IMR-90 (cell line): Measurements from ENCODE around the gene DBN1. TPM values are rescaled to one million over a fixed set of nuclear protein-coding genes. Genes with fewer than 3 reads are reported as not detected.
A peak's percentile ranks its signal among the peaks of the same experiment; 100 is the strongest.

Experiments
- ATAC-seq: fragments of 200-7000 bp; cut with Tn5 transposase; 2 replicates; pipeline ENCODE4 v1.9.1; 2020; ENCODE audit warnings: low read depth, mild to moderate bottlenecking, moderate library complexity
- BruUV-seq: library from RNA; stranded (reverse); fragments of 400-500 nt; replicated peaks from 2 replicates; lab custom pipeline; 2021; lab: Mats Ljungman, UMichigan
- CTCF ChIA-PET: fragments of 300-600 bp; formaldehyde crosslinking; extraction: SDS; loops from one replicate; lab custom pipeline; 2021; ENCODE audit warnings: antibody characterized with exemption; lab: Yijun Ruan, JAX
- POLR2A ChIA-PET: fragments of 300-600 bp; sonication (Branson Sonifier 250); formaldehyde crosslinking; loops from one replicate; lab custom pipeline; 2022; ENCODE audit warnings: antibody characterized with exemption; ENCODE audit not compliant: unreplicated experiment; lab: Charles Lee
- DNase-seq: peaks from one replicate; pipeline ENCODE4 v3.0.0; 2013
- H2AFZ ChIP-seq: replicated peaks from 2 replicates; pipeline ENCODE3; 2013; ENCODE audit warnings: low read length, mild to moderate bottlenecking; ENCODE audit not compliant: poor library complexity
- H2AK5ac ChIP-seq: 2 replicates; pipeline ENCODE4 v1.6.1; 2013; ENCODE audit warnings: low read depth, low read length, inconsistent platforms
- H2AK9ac ChIP-seq: replicated peaks from 2 replicates; pipeline ENCODE3; 2013; ENCODE audit warnings: mild to moderate bottlenecking, low read depth, low read length, moderate library complexity; ENCODE audit not compliant: poor library complexity
- H2BK120ac ChIP-seq: 2 replicates; pipeline ENCODE4 v1.6.1; 2013; ENCODE audit warnings: low read depth, low read length, inconsistent platforms
- H2BK15ac ChIP-seq: 3 replicates; pipeline ENCODE4 v1.6.1; 2013; ENCODE audit warnings: low read depth, low read length, inconsistent platforms
- H2BK20ac ChIP-seq: 2 replicates; pipeline ENCODE4 v1.6.1; 2013; ENCODE audit warnings: low read depth, mild to moderate bottlenecking, inconsistent platforms, low read length, moderate library complexity
- H2BK5ac ChIP-seq: 2 replicates; pipeline ENCODE4 v1.6.1; 2013; ENCODE audit warnings: mild to moderate bottlenecking, low read depth, low read length, inconsistent platforms; ENCODE audit not compliant: poor library complexity, severe bottlenecking
- H3K14ac ChIP-seq: replicated peaks from 2 replicates; pipeline ENCODE4 v1.6.1; 2013; ENCODE audit warnings: low read depth, low read length, inconsistent platforms
- H3K18ac ChIP-seq: 2 replicates; pipeline ENCODE4 v1.6.1; 2013; ENCODE audit warnings: low read depth, low read length, control low read depth
- H3K23ac ChIP-seq: 2 replicates; pipeline ENCODE4 v1.6.1; 2013; ENCODE audit warnings: low read depth, low read length, inconsistent platforms
- H3K27ac ChIP-seq: 2 replicates; pipeline ENCODE4 v1.5.1; 2013; ENCODE audit warnings: mild to moderate bottlenecking, control low read depth, low read length; ENCODE audit not compliant: insufficient read depth
- H3K27me3 ChIP-seq: 2 replicates; pipeline ENCODE4 v1.6.1; 2013; ENCODE audit warnings: low read length; ENCODE audit not compliant: control insufficient read depth, insufficient read depth
- H3K36me3 ChIP-seq: 2 replicates; pipeline ENCODE4 v1.6.1; 2013; ENCODE audit warnings: low read length, mixed read lengths; ENCODE audit not compliant: control insufficient read depth, insufficient read depth
- H3K4ac ChIP-seq: 2 replicates; pipeline ENCODE4 v1.6.1; 2013; ENCODE audit warnings: low read depth, low read length, inconsistent platforms
- H3K4me1 ChIP-seq: 2 replicates; pipeline ENCODE4 v1.6.1; 2013; ENCODE audit warnings: low read length, mixed read lengths; ENCODE audit not compliant: control insufficient read depth, insufficient read depth
- H3K4me2 ChIP-seq: 2 replicates; pipeline ENCODE4 v1.6.1; 2013; ENCODE audit warnings: low read depth, mild to moderate bottlenecking, control low read depth, low read length, moderate library complexity
- H3K4me3 ChIP-seq: 2 replicates; pipeline ENCODE4 v1.5.1; 2013; ENCODE audit warnings: low read depth, mild to moderate bottlenecking, control low read depth, low read length, moderate library complexity; ENCODE audit not compliant: insufficient read depth
- H3K56ac ChIP-seq: 2 replicates; pipeline ENCODE4 v1.6.1; 2013; ENCODE audit warnings: low read length, inconsistent platforms; ENCODE audit not compliant: insufficient read depth; ENCODE audit errors: extremely low read depth
- H3K79me1 ChIP-seq, 2 experiments: 2 replicates each; pipeline ENCODE4 v1.6.1; 2013; ENCODE audit warnings: low read length in 2 of 2, inconsistent platforms in 1 of 2, low read depth in 1 of 2
- H3K9ac ChIP-seq: 2 replicates; pipeline ENCODE4 v1.6.1; 2013; ENCODE audit warnings: low read depth, low read length, control low read depth
- H3K9me1 ChIP-seq: 2 replicates; pipeline ENCODE4 v1.6.1; 2013; ENCODE audit warnings: low read length, inconsistent platforms; ENCODE audit not compliant: insufficient read depth
- H3K9me3 ChIP-seq: 2 replicates; pipeline ENCODE4 v1.6.1; 2013; ENCODE audit warnings: low read length; ENCODE audit not compliant: control insufficient read depth, insufficient read depth
- H4K20me1 ChIP-seq: 2 replicates; pipeline ENCODE4 v1.6.1; 2013; ENCODE audit warnings: low read length, inconsistent platforms; ENCODE audit not compliant: insufficient read depth
- H4K5ac ChIP-seq: 2 replicates; pipeline ENCODE4 v1.6.1; 2013; ENCODE audit warnings: mild to moderate bottlenecking, low read depth, low read length, control low read depth
- H4K8ac ChIP-seq, 2 experiments: 2 replicates each; pipeline ENCODE4 v1.6.1; 2013; ENCODE audit warnings: low read depth in 2 of 2, low read length in 2 of 2, control low read depth in 1 of 2, inconsistent platforms in 1 of 2
- H4K91ac ChIP-seq: 2 replicates; pipeline ENCODE4 v1.6.1; 2013; ENCODE audit warnings: low read depth, low read length, inconsistent platforms; ENCODE audit not compliant: insufficient read depth
- MAFK ChIP-seq: IDR thresholded peaks from 2 replicates; pipeline ENCODE4 v1.6.1; 2012; ENCODE audit warnings: low read depth, low read length, improper control_type of control experiment
- MXI1 ChIP-seq: IDR thresholded peaks from 2 replicates; pipeline ENCODE4 v1.6.1; 2012; ENCODE audit warnings: low read depth, mild to moderate bottlenecking, low read length, moderate library complexity, borderline replicate concordance
- NFE2L2 ChIP-seq: fragments of 150-350 bp; IDR thresholded peaks from 2 replicates; pipeline ENCODE4 v1.6.1; 2016; ENCODE audit warnings: low read depth, mild to moderate bottlenecking, low read length
- POLR2A ChIP-seq: IDR thresholded peaks from 2 replicates; pipeline ENCODE4 v1.6.1; 2012; ENCODE audit warnings: mild to moderate bottlenecking, low read depth, low read length
- WGBS, 2 experiments: methylation state at CpG; one replicate each; pipeline versions ENCODE4 v1.1.5 to v1.1.7; 2013; ENCODE audit warnings: missing lambda C conversion rate in 2 of 2; ENCODE audit not compliant: insufficient read length in 1 of 2; ENCODE audit errors: extremely low coverage in 2 of 2; 5-methylcytosine and 5-hydroxymethylcytosine counted together
- dilution Hi-C: fragments of 300-500 bp; cut with HindIII; formaldehyde crosslinking; loops from one replicate; pipeline ENCODE4 v1.14.3; 2018; ENCODE audit warnings: low sequenced_read_pairs; ENCODE audit not compliant: unreplicated experiment
- in situ Hi-C: fragments of 300-500 bp; cut with MboI; formaldehyde crosslinking; loops from 3 replicates; pipeline ENCODE4 v1.14.3; 2019; ENCODE audit warnings: low sequenced_read_pairs, inconsistent platforms, mixed read lengths
- intact Hi-C: fragments of 100-400 bp; cut with micrococcal nuclease; formaldehyde crosslinking; loops from 2 replicates; pipeline ENCODE4 v1.10.0; 2022
- polyA plus RNA-seq, 3 experiments: library from polyadenylated mRNA; depleted of rRNA; stranded (reverse); fragments of >200 nt; gene quantifications; 2 replicates each; pipeline ENCODE4 v1.2.3, GENCODE V29; 2012; ENCODE audit warnings: low replicate concordance in 1 of 3
- total RNA-seq: library from RNA; depleted of rRNA; stranded (reverse); fragments of >200 nt; gene quantifications from 2 replicates; pipeline ENCODE4 v1.2.3, GENCODE V29; 2012
- TF ChIP-seq, protein P1 (sequence below): fragments of 150-350 bp; IDR thresholded peaks from 2 replicates; pipeline ENCODE4 v1.6.1; 2017; ENCODE audit warnings: mild to moderate bottlenecking, antibody characterized with exemption, low read length, low read depth

Gene DBN1
- total and polyA plus RNA-seq, 2 of the 4 experiments (the other 2 are of a cell fraction), result 122 to 187 TPM

DNA sequence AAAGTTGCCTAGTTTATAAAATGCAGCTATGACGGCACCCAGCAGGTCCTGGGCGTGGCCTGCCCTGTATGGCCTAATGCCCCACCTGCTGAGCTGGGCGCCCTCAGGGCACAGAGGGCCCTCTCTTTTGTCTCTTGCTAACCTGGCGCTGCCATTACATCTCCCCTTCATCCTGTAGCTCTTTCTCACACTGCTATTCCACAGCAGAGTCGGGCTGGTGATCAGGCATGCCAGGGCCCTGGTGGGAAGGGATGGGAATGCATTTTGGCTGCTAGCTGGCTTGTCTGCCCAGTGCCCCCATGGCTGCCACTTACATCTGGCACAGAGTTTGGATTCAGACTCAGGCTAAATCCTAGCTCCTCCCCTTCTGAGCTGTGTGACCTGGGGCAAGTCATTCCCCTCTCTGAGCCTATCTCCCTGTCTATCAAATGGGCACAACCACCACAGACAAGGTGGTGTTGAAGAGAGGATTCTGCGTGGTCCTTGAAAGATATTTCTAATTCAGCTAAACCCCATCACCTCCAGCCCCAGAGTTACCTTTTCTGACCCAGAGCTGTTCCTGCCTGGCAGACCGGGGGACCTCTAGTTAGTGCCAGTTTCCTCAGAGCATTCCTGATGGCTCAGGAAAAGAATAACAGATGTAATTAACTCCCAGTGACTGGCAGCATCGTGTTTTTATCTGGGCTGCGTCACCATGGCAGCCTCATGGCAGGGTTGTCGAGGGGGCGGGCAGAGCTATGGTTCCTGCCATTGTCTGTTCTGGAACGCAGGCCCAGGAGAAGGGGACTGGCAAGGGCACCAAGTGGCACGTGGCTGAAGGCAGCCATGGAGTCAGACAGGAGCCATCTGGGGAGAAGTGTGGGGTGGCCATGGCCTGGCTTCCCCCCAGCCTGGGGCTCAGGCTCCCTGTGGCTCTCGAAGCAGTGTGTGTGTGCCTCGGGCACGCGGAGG lies 20.5 kb downstream of the DBN1 start:
- no peak overlapping the region for H3K14ac ChIP-seq
- no peak overlapping the region for H3K56ac ChIP-seq
- POLR2A ChIA-PET, result interaction anchor here (1.2 kb wide), 1 partner anchor 44 kb away, joined by 3 read pairs; no protein-coding TSS in a partner anchor
- no peaks in the 10 kb centered on the region for H3K9me3 ChIP-seq
- H4K5ac ChIP-seq, result no peak overlapping the region
- H3K4me1 ChIP-seq, result peaks cover 10% of the 10 kb centered on the region
- H3K36me3 ChIP-seq, result peaks cover 14% of the 10 kb centered on the region
- DNase-seq (no peak), ATAC-seq (no peak)
- TF ChIP-seq MAFK (no peak), NFE2L2 (no peak), POLR2A (0 out of 2 replicates have a peak, but pooled peaks have one; percentile 15), MXI1 (no peak)
- TF ChIP-seq, protein P1, sequence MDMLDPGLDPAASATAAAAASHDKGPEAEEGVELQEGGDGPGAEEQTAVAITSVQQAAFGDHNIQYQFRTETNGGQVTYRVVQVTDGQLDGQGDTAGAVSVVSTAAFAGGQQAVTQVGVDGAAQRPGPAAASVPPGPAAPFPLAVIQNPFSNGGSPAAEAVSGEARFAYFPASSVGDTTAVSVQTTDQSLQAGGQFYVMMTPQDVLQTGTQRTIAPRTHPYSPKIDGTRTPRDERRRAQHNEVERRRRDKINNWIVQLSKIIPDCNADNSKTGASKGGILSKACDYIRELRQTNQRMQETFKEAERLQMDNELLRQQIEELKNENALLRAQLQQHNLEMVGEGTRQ, result no peak
- H3K4me3 ChIP-seq, result no peak overlapping the region
- 89% methylated on average over 5 of the region's 17 CpGs; no CpG with 5 or more reads in 1 of the 2 experiments for WGBS, 2 experiments
- H2BK5ac ChIP-seq, result no peak overlapping the region
- H2BK120ac ChIP-seq, result no peak overlapping the region
- H4K20me1 ChIP-seq, result peaks cover 39% of the 10 kb centered on the region
- no peak overlapping the region for H4K8ac ChIP-seq
- no peak overlapping the region for H4K91ac ChIP-seq
- no peaks in the 10 kb centered on the region for H3K27me3 ChIP-seq
- H3K27ac ChIP-seq, result no peak overlapping the region
- H2BK20ac ChIP-seq, result no peak overlapping the region
- no peak overlapping the region for H3K23ac ChIP-seq
- H2AK9ac ChIP-seq, result peak overlapping the region; percentile 32
- H3K4ac ChIP-seq, result no peak overlapping the region
- no TSS peak for BruUV-seq
- H3K9ac ChIP-seq, result no peak overlapping the region
- no peaks in the 10 kb centered on the region for H3K9me1 ChIP-seq
- intact Hi-C loops (no loop called here), dilution Hi-C loops (no loop called here), in situ Hi-C loops (no loop called here)
- no peak overlapping the region for H2BK15ac ChIP-seq
- no peak overlapping the region for H3K18ac ChIP-seq
- H3K4me2 ChIP-seq, result no peak overlapping the region
- no peak overlapping the region for H2AFZ ChIP-seq
- CTCF ChIA-PET, result interaction anchor here (0.7 to 5.2 kb wide), 4 partner anchors 49 to 101 kb away, joined by 3 to 44 read pairs (median 3); partner anchors contain the start of gene LMAN2
- 0 out of 4 replicates have a peak, but pooled peaks cover 0 to 7% of the 10 kb centered on the region in 2 experiments for H3K79me1 ChIP-seq
- no peak overlapping the region for H2AK5ac ChIP-seq
